T-cell (primary cell): ENCODE data around the gene ATP5ME. TPM values are rescaled to one million over a fixed set of nuclear protein-coding genes. Genes with fewer than 3 reads are reported as not detected.
A peak's percentile ranks its signal among the peaks of the same experiment; 100 is the strongest.

ENCODE experiments used
- ATAC-seq, 4 experiments: fragments of 200-7000 bp in 3 of 4; fragments of 150-1000 bp in 1 of 4; cut with Tn5 transposase; replicated peaks in 1 of 4; 1 replicate in 3 of 4; 2 replicates in 1 of 4; pipeline ENCODE4 v1.10.0; 2021; ENCODE audit warnings: moderate library complexity in 3 of 4, mild to moderate bottlenecking in 2 of 4, moderate number of reproducible peaks in 1 of 4
- CTCF ChIA-PET, 2 donors: fragments of 300-600 bp; sonication (Branson Sonifier 250); formaldehyde crosslinking; loops; one replicate each; lab custom pipeline; 2022; ENCODE audit warnings: antibody characterized with exemption in 2 of 2; lab: Charles Lee
- POLR2A ChIA-PET, 2 donors: fragments of 300-600 bp; sonication (Branson Sonifier 250); formaldehyde crosslinking; loops; one replicate each; lab custom pipeline; 2022; ENCODE audit warnings: antibody characterized with exemption in 2 of 2; lab: Charles Lee
- DNase-seq, 35 experiments: peaks; one replicate each; pipeline versions ENCODE4 v3.0.0 to v3.0.0-alpha.2; 2013 to 2023
- H3K27ac ChIP-seq: one replicate; pipeline ENCODE4 v1.5.1; 2013; ENCODE audit warnings: low read length
- H3K27me3 ChIP-seq, 2 experiments: replicated peaks in 1 of 2; 1 replicate in 1 of 2; 2 replicates in 1 of 2; pipeline versions ENCODE4 v1.6.1 to v1.7.0; 2013; ENCODE audit warnings: low read length in 1 of 2, mixed read lengths in 1 of 2; ENCODE audit not compliant: control insufficient read depth in 2 of 2, insufficient read depth in 2 of 2; ENCODE audit errors: extremely low read depth in 1 of 2
- H3K36me3 ChIP-seq, 2 donors: 1 replicate in 1 of 2; 2 replicates in 1 of 2; pipeline versions ENCODE4 v1.6.1 to v1.7.0; 2013; ENCODE audit warnings: low read length in 1 of 2; ENCODE audit not compliant: control insufficient read depth in 2 of 2, insufficient read depth in 1 of 2; ENCODE audit errors: extremely low read depth in 1 of 2
- H3K4me1 ChIP-seq, 2 experiments: 1 replicate in 1 of 2; 2 replicates in 1 of 2; pipeline versions ENCODE4 v1.6.1 to v1.7.0; 2013; ENCODE audit warnings: low read length in 2 of 2, mixed read lengths in 1 of 2; ENCODE audit not compliant: insufficient read depth in 2 of 2, control insufficient read depth in 1 of 2; ENCODE audit errors: extremely low read depth in 1 of 2
- H3K4me3 ChIP-seq, 2 donors: 1 replicate in 1 of 2; 2 replicates in 1 of 2; pipeline versions ENCODE4 v1.5.1 to v1.7.0; 2013; ENCODE audit warnings: mild to moderate bottlenecking in 2 of 2, low read length in 1 of 2, moderate library complexity in 1 of 2; ENCODE audit not compliant: control insufficient read depth in 1 of 2; ENCODE audit errors: extremely low read depth in 1 of 2
- H3K9me3 ChIP-seq: 2 replicates; pipeline ENCODE4 v1.7.0; 2013
- H3K27ac Mint-ChIP-seq, 2 donors: one replicate each; pipeline ENCODE4 v1.8.0; 2020 to 2021; ENCODE audit warnings: mild to moderate bottlenecking in 2 of 2, mixed read lengths in 2 of 2
- H3K27me3 Mint-ChIP-seq, 2 donors: one replicate each; pipeline ENCODE4 v1.8.0; 2021 to 2022; ENCODE audit warnings: mixed read lengths in 2 of 2
- H3K36me3 Mint-ChIP-seq: one replicate; pipeline ENCODE4 v1.8.0; 2021; ENCODE audit warnings: mixed read lengths
- H3K4me1 Mint-ChIP-seq, 3 donors: one replicate each; pipeline ENCODE4 v1.8.0; 2020 to 2022; ENCODE audit warnings: mixed read lengths in 3 of 3, mild to moderate bottlenecking in 1 of 3
- H3K4me3 Mint-ChIP-seq, 3 donors: one replicate each; pipeline ENCODE4 v1.8.0; 2020 to 2022; ENCODE audit warnings: mild to moderate bottlenecking in 3 of 3, mixed read lengths in 3 of 3, moderate library complexity in 3 of 3
- H3K9me3 Mint-ChIP-seq, 3 donors: one replicate each; pipeline ENCODE4 v1.8.0; 2020 to 2022; ENCODE audit warnings: mixed read lengths in 3 of 3
- WGBS: methylation state at CpG from one replicate; pipeline ENCODE4 v1.1.5; 2013; ENCODE audit warnings: missing lambda C conversion rate; ENCODE audit not compliant: insufficient coverage; 5-methylcytosine and 5-hydroxymethylcytosine counted together
- total RNA-seq, 35 experiments: library from RNA in 6 of 35; stranded (reverse) in 6 of 35; fragments of 120-200 nt in 1 of 35; gene quantifications; one replicate each; pipeline versions ENCODE4 v1.2.1 to v1.2.4 and lab custom pipeline; 2013 to 2026

Gene ATP5ME
- total RNA-seq, 5 donors from 2014 or later (not counting 1 experiment from before 2014, with no cell fraction given), result 92.4 to 158 (median 145) TPM

DNA sequence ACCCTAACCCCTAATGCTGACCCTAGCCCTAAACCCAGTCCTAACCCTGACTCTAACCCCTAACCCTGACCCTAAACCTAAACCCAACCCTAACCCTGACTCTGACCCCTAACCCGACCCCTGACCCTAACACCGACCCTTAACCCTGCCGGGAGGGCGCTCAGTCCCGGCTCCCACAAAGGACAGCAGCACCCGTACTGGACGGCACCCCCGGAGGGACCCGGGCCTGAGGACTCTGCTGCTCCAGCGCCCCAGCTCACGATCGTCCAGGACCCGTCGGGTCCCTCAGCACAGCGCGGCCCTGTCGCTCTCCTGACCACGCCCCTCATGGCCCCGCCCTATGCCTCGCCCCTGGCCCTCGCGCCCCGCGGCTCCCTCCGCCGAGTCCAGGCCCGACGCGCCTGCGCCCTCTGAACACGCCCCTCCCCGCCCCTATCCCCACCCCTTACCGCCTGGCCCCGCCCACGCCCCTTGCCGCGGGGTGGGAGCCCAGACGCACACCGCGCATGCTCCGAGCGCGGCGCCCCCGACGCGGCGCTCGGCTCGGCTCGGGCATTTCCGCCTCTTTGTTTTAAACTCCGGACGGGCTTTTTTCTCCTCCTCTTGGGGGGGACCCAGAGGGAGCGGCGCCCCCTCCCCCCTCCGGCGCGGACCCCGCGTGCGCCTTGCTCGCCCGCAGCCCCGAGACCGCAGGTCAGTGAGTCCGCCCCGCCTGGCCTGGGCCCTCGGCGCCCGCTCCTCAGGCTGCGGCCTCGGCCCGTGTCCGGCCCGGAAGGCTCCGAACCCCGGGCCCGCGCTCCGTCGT, 31.4 kb upstream of the ATP5ME start, which contains the start of gene PCGF3:
Gene PCGF3 (plus strand): TSS at position 555 of the 805 bp plus-strand sequence. CDS start 27,849 bp downstream, outside the sequence.
- Histone ChIP-seq H3K27me3 (peaks cover 0 to 2% of the 10 kb centered on the region in 2 experiments), H3K9me3 (no peaks in the 10 kb centered on the region), H3K36me3 (peaks cover 0 to 2% of the 10 kb centered on the region in 2 donors), H3K4me3 (peak within 1 kb of the TSS; percentile 67 to 74), H3K27ac (peak within 1 kb of the TSS; percentile 76), H3K4me1 (peaks cover 3 to 34% of the 10 kb centered on the region in 2 experiments)
- H3K9me3 Mint-ChIP-seq, result no peaks in the 10 kb centered on the region
- peaks cover 3% of the 10 kb centered on the region for H3K36me3 Mint-ChIP-seq
- ChIA-PET CTCF (interaction anchor here in 1 of 2 donors (0.6 kb wide), 1 partner anchor 22 kb away, joined by 3 read pairs; no protein-coding TSS in a partner anchor), POLR2A (no interaction called here)
- H3K4me1 Mint-ChIP-seq, result peaks cover 20 to 29% (median 25%) of the 10 kb centered on the region in 3 donors
- 3% methylated on average over 76 of the region's 82 CpGs for WGBS
- DNase-seq (peak; percentile 85 to 96 (median 93)), ATAC-seq (peak; percentile 93 to 97 (median 96))
- H3K27me3 Mint-ChIP-seq, result no peaks in the 10 kb centered on the region
- peak within 1 kb of the TSS; percentile 43 to 76 for H3K27ac Mint-ChIP-seq
- peak within 1 kb of the TSS; percentile 76 to 80 (median 77) for H3K4me3 Mint-ChIP-seq

DNA sequence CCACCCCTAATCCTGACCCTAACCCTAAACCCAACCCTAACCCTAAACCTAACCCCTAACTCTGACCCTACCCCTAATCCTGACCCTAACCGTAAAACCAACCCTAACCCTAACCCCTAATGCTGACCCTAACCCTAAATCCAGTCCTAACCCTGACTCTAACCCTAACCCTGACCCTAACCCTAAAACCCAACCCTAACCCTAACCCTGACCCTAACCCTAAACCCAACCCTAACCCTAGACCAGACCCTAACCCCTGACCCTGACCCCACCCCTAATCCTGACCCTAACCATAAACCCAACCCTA, 30.8 kb upstream of the ATP5ME start:
- H3K27ac Mint-ChIP-seq, result no peak overlapping the region
- no peaks in the 10 kb centered on the region for H3K27me3 Mint-ChIP-seq
- peak overlapping the region; percentile 76 to 80 (median 77) for H3K4me3 Mint-ChIP-seq
- peaks cover 16 to 28% (median 24%) of the 10 kb centered on the region in 3 donors for H3K4me1 Mint-ChIP-seq
- H3K9me3 Mint-ChIP-seq, result no peaks in the 10 kb centered on the region
- ChIA-PET CTCF (interaction anchor here in 1 of 2 donors (0.6 kb wide), 1 partner anchor 21 kb away, joined by 3 read pairs; no protein-coding TSS in a partner anchor), POLR2A (no interaction called here)
- peaks cover 0 to 2% of the 10 kb centered on the region in 2 donors for H3K36me3 ChIP-seq
- DNase-seq (no peak), ATAC-seq (no peak)
- peaks cover 3% of the 10 kb centered on the region for H3K36me3 Mint-ChIP-seq
- H3K9me3 ChIP-seq, result no peaks in the 10 kb centered on the region
- peak overlapping the region in 1 of 2 donors; percentile 67 for H3K4me3 ChIP-seq
- 95% methylated on average over 1 of the region's 1 CpG for WGBS
- H3K27me3 ChIP-seq, result peaks cover 0 to 2% of the 10 kb centered on the region in 2 experiments
- H3K4me1 ChIP-seq, result peaks cover 3 to 35% of the 10 kb centered on the region in 2 experiments
- peak overlapping the region; percentile 46 for H3K27ac ChIP-seq

DNA sequence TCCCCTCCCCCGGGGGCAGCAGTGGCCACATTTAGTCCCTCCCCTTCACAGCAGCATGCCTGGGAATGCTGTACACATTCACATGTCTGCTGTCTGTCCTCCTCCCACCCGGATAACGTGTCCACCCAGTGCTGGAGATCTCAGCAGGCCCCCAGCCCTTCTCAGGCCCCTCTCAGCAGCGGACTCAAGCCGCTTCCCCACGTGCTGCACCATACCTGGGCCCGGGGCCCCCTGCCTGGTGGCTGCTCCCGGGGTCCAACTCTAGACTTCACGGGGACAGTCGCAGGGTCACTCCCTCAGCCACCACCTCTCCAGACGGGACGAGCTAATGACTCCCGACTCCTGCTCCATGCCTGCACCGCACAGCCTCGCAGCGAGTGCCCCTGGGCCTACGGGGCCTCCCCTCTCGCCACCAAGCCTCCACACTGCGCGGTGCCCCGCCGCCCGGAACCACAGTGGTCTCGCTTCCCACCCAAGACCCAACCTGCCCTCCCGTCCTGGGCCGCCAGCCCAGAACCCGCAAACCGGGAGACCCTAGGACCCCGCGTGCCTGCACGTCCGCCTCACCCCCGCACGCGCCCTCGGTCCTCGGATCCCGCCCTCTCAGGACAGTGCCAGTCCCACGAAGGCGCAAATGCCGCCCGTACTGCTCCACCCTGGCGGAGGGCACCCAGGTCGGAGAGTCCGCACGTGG, 30.3 kb upstream of the ATP5ME start:
- POLR2A ChIA-PET, result no interaction called here

DNA sequence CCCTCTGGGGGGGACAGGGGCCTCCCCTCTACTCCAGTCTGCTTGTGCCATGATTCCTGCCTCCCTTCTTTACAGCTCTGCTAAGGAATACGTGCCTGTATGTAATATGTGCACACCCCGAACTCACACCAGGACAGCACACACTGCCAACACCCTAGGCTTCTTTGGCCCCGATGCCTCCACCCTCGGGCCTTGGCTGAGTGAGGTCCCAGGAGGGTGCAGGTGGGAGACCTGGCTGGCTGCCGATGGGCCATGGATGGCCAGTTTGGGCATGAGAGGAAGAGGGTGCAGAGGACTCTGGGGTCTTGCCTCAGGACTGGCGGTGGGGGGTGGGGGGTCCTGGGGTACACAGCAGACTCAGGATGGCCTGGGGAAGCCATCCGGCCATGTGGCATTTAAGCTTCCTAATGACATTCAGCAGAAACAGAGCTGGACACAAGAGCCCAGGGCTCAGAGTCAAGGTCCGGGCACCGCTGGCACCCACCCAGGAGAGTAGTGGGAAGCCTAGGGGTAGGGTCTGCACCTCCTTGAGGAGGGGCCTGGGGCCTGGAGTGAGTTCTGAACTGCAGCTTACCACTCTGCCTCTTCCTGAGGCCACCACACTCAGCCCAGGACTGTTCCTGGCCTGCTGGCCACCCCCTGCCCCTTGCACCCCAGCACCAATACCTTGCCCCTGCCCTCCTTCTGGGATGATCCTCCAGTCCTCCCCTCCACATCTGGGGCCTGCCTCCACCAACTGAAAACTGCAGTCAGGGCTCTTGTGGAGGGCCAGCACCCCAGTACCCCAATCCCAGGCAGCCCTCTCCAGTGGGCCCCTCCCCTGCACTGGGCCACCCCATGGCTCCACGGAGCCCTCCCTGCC, 29.5 kb upstream of the ATP5ME start:
- no peaks in the 10 kb centered on the region for H3K9me3 ChIP-seq
- H3K27ac ChIP-seq, result no peak overlapping the region
- H3K27ac Mint-ChIP-seq, result no peak overlapping the region
- no peaks in the 10 kb centered on the region for H3K36me3 Mint-ChIP-seq
- H3K9me3 Mint-ChIP-seq, result no peaks in the 10 kb centered on the region
- peaks cover 3 to 40% of the 10 kb centered on the region in 2 experiments for H3K4me1 ChIP-seq
- peaks cover 0 to 2% of the 10 kb centered on the region in 2 donors for H3K36me3 ChIP-seq
- DNase-seq, result no peak
- peaks cover 2 to 23% (median 17%) of the 10 kb centered on the region in 3 donors for H3K4me1 Mint-ChIP-seq
- no peak for ATAC-seq
- ChIA-PET CTCF (no interaction called here), POLR2A (interaction anchor here in 1 of 2 donors (0.7 kb wide), 1 partner anchor 19 kb away, joined by 5 read pairs; no protein-coding TSS in a partner anchor)
- 100% methylated on average over 5 of the region's 10 CpGs for WGBS
- H3K4me3 ChIP-seq, result no peak overlapping the region
- peaks cover 0 to 2% of the 10 kb centered on the region in 2 experiments for H3K27me3 ChIP-seq
- no peak overlapping the region for H3K4me3 Mint-ChIP-seq
- H3K27me3 Mint-ChIP-seq, result no peaks in the 10 kb centered on the region

More for the DNA sequence above, 30.3 kb upstream of the ATP5ME start:
- Mint-ChIP-seq H3K36me3 (peaks cover 3% of the 10 kb centered on the region), H3K4me1 (peaks cover 10 to 26% (median 21%) of the 10 kb centered on the region in 3 donors), H3K4me3 (peak overlapping the region in 1 of 3 donors; percentile 80), H3K9me3 (no peaks in the 10 kb centered on the region), H3K27ac (no peak overlapping the region), H3K27me3 (no peaks in the 10 kb centered on the region)
- H3K4me1 ChIP-seq, result peaks cover 3 to 40% of the 10 kb centered on the region in 2 experiments
- CTCF ChIA-PET, result no interaction called here
- no peak overlapping the region for H3K27ac ChIP-seq
- no peak overlapping the region for H3K4me3 ChIP-seq
- WGBS, result 96% methylated on average over 41 of the region's 46 CpGs
- DNase-seq (no peak), ATAC-seq (no peak)
- peaks cover 0 to 2% of the 10 kb centered on the region in 2 experiments for H3K27me3 ChIP-seq
- H3K9me3 ChIP-seq, result no peaks in the 10 kb centered on the region
- H3K36me3 ChIP-seq, result peaks cover 0 to 2% of the 10 kb centered on the region in 2 donors

DNA sequence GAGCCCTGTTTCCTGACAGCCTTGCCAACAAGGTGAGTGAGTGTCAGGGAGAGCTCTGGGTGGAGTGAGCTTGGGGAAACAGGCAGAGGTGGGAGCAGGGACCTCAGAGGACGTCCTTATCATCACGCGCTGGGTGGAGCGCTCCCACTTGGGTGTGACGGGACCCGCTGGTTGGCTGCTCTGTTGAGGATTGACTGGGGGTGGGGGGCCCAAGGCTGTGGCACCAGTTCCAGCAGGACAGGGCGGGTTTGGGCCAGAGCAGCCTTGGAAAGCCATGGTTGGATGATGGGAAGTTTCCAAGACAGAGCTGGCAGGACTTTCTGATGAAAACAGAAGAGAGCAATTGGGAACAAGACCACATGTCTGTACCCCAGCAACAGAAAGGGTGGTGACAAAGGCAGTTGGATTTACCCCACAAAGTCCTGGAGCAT, 28.6 kb upstream of the ATP5ME start:
- Mint-ChIP-seq H3K27me3 (no peaks in the 10 kb centered on the region), H3K27ac (no peak overlapping the region), H3K4me3 (no peak overlapping the region), H3K36me3 (no peaks in the 10 kb centered on the region), H3K9me3 (no peaks in the 10 kb centered on the region), H3K4me1 (peaks cover 0 to 20% (median 14%) of the 10 kb centered on the region in 3 donors)
- Histone ChIP-seq H3K27ac (no peak overlapping the region), H3K27me3 (peaks cover 0 to 2% of the 10 kb centered on the region in 2 experiments), H3K36me3 (no peaks in the 10 kb centered on the region), H3K4me3 (no peak overlapping the region), H3K9me3 (no peaks in the 10 kb centered on the region), H3K4me1 (peaks cover 3 to 33% of the 10 kb centered on the region in 2 experiments)
- ATAC-seq (no peak), DNase-seq (no peak)
- WGBS, result 92% methylated on average over 7 of the region's 7 CpGs
- ChIA-PET POLR2A (interaction anchor here in 1 of 2 donors (0.7 kb wide), 1 partner anchor 18 kb away, joined by 5 read pairs; no protein-coding TSS in a partner anchor), CTCF (no interaction called here)
